HG03103 (cell line): ENCODE results near the gene MSANTD1.
"Not testable (repeated sequence)": the region's sequence is repeated elsewhere in the genome, so short reads cannot be mapped to it uniquely, and the experiment has no call there.

Experiments
- ATAC-seq: cut with Tn5 transposase; IDR thresholded peaks from one replicate; pipeline ENCODE4 v1.9.1; 2021; ENCODE audit warnings: low read depth; ENCODE audit not compliant: unreplicated experiment

Gene MSANTD1

GRCh38 chr4:3299976-3300671, 51.2 kb downstream of the MSANTD1 start:
- no peak for ATAC-seq

DNA sequence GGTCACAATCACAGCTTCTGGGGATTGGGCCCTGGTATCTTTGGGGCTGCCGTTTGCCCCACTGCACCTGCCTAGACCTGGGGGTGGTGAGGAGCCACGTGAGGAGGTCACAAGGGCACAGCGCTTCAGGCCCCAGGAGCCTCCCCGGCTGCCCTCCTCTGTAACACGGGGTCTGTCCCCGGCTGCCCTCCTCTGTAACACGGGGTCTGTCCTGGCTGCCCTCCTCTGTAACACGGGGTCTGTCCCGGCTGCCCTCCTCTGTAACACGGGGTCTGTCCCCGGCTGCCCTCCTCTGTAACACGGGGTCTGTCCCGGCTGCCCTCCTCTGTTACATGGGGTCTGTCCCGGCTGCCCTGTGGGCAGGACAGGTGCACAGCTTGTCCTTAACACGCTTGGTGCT, 51.9 kb downstream of the MSANTD1 start:
- ATAC-seq: not testable (repeated sequence)

DNA sequence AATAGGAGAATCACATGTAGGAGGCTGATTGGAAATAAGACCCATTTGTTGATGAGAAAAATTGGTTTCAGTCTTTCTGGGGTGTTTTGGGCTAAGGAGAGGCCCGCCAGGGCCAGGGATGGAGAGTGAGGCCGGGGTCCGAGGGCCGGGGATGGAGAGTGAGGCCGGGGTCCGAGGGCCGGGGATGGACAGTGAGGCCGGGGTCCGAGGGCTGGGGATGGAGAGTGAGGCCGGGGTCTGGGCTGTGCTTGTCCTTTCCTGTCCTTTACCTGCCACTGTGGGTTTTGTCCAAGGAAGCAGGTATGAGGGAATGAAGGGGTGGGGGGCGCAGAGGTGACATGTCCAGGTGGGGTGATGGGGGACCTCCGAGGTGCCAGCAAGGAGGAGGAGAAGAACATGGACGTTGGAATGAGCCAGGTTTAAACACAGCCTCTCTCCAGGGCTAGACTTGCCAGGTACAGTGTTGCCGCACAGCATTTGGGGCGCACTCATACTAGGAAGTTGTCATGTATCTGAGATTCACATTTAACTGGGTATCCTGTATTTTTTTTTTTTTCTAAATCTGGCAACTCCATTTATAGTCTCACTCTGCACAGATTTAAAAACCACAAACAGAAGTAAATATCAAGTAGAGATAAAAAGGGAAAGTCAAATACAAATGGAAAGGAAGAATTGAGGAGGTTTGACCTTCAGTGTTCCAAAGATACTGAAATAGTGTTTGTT, 52.7 kb downstream of the MSANTD1 start:
- ATAC-seq: no peak

- ATAC-seq: no peak
These were observed 53.3 kb downstream of the MSANTD1 start for GRCh38 chr4:3302173-3302785.

DNA sequence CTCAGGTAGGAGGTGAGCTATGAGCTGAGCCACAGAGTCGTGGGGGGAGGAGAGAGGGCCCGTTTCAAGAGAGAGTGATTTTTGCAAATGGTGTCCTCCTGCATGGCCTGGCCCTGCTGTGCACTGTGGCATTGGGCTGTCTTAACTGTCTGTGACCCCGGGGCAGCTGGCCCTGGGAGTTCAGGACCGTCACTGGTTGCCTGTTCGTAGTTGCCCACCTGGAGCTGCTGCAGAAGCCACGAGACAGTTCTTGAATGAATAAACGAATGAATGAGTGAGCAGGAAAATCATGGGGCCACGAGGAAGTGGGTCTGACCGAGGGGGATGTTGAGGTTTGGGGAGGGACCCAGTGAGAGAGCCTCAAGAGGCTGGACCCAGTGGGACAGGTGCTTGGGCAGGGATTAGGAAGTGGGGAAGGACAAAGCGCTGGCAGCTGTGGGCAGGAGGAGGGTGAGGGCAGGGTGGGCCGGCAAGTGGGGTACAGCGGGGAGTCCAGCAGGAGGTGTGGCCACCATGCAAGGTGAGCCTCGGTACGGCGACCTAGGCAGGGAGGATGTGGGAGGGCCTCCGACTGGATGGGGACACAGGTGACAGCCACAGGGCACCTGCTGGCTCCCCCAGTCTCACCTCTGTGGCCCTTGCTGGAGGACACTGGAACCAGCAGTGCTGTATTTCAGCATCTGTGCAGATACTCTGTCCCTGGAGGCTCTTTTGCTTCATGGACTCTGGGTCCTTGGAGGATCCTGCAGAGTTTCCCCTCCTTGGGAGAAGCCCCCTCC, 54.0 kb downstream of the MSANTD1 start:
- no peak for ATAC-seq

DNA sequence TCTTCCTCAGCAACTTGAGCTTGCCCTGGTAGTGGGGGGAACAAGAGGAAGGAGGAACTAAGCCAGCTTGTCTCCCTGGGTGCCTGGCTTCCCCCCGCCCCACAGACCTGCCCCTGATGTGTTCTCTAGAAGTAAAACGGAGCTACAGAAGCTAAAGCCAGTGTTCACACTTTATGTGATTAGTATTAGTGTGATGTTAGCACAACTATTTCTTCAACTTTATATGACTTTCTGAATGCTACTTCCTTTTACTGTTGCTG, 54.5 kb downstream of the MSANTD1 start:
- no peak for ATAC-seq

DNA sequence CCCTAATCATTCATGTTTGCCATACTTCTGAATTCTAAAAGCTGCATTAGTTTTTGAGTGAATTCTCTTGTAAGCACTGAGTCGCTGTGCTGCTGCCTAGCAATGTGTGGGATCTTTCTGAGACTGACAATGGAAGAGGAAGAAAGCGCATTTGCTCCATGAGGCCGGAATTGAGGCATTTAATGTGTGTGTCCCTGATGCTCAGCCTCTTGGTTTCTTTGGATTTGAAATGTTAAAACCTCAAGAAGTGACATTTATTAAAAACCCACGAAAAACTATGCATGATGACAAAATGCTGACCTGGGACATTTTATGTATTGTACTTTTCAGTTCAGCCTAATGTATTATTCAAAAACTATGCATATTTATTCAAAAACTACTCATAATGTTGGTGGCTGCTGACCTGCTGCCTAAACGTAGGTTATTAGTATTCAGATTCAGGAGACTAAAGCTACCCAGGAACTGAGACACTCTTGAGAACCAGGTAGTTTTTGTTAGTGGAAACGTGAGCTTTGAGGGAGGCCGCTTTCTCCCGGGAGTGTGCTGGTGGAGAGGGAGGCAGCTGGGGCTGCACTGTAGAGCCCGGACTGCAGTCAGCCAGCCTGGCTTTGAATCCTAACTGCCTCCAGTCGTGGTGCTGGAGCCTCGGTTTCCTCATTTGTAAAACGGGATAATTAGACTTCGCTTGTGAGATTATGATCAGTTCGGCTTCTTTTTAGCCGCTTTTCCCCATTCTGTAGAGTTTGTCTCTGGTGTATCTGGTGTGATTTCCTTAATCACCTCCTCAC, 55.2 kb downstream of the MSANTD1 start:
- no peak for ATAC-seq

DNA sequence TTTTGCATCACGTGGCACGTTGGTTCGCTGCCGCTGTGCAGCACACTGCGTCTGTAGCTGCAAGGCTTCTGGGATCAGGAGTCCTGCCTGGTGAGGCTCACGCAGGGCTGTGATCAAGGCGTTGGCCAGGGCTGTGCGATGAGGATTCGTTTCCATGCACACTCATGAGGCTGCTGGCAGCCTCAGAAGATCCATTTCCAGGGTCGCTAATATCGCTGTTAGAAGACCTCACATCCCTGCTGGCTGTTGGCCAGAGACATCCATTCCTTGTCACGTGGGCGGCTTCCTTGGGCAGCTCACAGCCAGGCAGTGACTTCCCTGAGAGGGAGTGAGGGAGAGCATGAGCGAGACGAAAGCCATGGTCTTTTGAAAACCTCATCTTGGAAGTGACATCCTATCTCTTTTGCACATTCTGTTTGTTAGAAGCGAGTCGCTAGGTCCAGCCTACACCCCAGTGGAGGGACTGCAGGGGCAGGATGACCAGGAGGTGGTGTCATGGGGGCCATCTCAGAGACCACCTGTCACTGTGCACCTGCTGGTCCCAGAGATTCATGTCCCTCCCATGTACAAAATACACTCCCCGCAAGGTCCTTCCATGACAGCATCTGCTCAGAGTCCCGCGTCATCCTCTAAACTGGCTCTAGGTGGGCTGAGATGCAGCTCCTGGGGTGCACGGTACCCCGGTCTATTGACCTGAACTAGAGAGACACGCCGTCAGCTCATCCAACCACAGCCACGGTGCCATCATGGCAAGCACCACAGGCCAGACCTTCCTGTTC, 56.1 kb downstream of the MSANTD1 start:
- ATAC-seq: no peak

GRCh38 chr4:3305610-3306371, 56.8 kb downstream of the MSANTD1 start:
- ATAC-seq: no peak
